Thyroid gland (tissue), 4 donors: ENCODE data around the gene UBIAD1.

Experiments used
- CTCF ChIP-seq, 6 experiments: fragments of 200-600 bp in 3 of 6; fragments of 450-650 bp in 3 of 6; sonication (generic) in 3 of 6; IDR thresholded peaks; one replicate each; pipeline ENCODE4 v1.5.1; 2016 to 2019; ENCODE audit warnings: antibody characterized with exemption in 6 of 6, mild to moderate bottlenecking in 2 of 6, inconsistent platforms in 1 of 6, moderate library complexity in 1 of 6
- POLR2A ChIP-seq, 2 donors: fragments of 450-650 bp; IDR thresholded peaks; one replicate each; pipeline ENCODE4 v1.6.1; 2017; ENCODE audit warnings: antibody characterized with exemption in 2 of 2, mild to moderate bottlenecking in 2 of 2, moderate library complexity in 1 of 2

- no peak for TF ChIP-seq POLR2A (IDR thresholded peaks at IDR 0.05)
- TF ChIP-seq CTCF (IDR thresholded peaks at IDR 0.05): no peak
Measured at GRCh38 chr1:11291049-11291448, 18.1 kb downstream of the UBIAD1 start.
